Hematopoietic multipotent progenitor cell treated with erythropoietin and hydrocortisone succinate and interleukin-3 and kit ligand, for 15 days (in vitro differentiated cells): ENCODE results near the gene UBN2.

Source experiments
- DNase-seq: peaks from one replicate; pipeline ENCODE4 v3.0.0-alpha.2; 2015; ENCODE audit warnings: low spot score

UBN2 gene

GRCh38 chr7:139354729-139355128 is 123.7 kb downstream of the UBN2 start:
- DNase-seq = no peak

DNA sequence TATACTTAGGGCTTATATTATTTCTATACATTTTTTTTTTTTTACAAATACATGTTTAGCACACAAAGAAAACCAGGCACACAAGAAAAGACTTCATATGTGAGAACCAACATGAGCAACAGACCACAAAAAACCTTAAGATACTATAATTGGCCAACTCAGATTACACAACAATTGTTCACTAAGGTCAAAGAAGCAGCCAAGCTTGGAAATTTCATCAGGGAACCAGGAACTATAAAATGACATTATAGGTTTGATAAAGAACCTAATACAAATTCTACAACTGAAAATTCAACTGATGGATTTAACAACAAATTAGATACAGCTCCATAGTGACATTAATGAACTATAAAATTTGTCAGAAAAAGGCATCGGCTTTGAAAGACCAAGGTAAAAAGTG is 124.3 kb downstream of the UBN2 start:
- no peak for DNase-seq
